NCI-H2171 (cell line): ENCODE measurements around the gene ULK1.
"Not testable (repeated sequence)": the region's sequence is repeated elsewhere in the genome, so short reads cannot be mapped to it uniquely, and the experiment has no call there.

Experiments used
- DNase-seq: peaks from one replicate; lab custom pipeline; 2025; lab: John Stamatoyannopoulos, UW

ULK1 gene

DNA sequence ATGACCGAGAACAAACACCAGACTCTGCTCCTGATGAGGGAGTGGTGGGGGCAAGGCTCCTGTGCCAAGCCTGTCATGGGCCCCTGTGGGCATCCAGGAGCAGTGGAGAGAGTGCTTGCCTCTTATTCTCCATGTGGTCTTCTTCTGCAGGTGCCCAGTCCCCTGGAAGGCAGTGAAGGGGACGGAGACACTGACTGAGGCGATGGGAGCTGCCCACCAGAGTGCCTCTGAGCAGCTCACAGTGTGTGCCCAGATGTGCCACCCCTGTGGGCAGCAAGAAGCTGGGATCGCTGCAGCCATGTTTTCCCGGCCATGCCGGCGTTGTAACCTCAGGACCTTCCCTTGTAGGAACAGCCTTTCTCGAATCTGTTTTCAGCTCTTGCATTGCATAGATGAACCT, 49.0 kb downstream of the ULK1 start:
- DNase-seq: no peak

DNA sequence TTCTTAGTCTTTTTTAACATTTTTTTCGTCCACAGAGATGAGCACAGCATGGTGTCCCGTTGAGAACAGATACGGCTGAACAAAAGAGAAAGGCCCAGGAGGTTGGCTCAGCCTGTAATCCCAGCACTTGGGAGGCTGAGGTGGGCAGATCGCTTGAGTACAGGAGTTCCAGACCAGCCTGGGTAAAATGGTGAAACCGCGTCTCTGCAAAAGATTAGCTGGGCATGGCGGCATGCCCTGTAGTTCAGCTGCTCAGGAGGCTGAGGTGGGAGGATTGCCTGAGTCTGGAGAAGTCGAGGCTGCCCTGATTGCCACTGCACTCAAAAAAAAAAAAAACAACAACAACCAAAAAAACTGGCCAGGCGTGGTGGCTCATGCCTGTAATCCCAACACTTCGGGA, 49.5 kb downstream of the ULK1 start:
- DNase-seq: no peak

DNA sequence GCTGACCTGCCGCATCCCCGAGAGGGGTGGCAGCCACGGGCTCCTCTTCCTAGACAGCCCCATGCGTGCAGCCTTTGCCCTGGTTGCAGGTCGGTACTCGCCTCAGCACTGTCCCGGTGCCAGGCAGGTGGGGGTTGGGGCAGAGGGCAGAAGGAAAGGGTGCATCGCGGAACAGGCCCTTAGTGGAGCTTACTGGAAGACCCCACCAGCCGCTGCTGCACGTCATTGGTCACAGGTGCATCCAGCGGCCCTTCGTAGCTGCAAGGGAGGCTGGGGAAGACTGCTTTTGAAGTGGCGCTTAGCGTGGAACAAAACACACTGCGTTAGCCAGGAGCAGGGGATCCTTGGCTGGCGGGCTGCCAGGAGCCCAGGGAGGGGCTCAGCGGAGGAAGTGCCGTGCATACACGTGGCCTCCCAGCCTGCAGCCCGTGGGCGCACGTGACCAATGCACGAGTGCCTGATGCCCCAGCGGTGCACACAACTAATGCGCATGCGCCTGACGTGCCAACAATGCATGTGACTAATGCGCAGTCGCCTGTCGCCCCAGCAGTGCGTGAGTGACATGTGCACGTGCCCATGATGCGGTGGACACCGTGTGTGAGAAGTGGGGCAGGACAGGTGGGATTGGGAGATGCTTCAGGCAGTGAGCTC, 50.3 kb downstream of the ULK1 start:
- no peak for DNase-seq

DNA sequence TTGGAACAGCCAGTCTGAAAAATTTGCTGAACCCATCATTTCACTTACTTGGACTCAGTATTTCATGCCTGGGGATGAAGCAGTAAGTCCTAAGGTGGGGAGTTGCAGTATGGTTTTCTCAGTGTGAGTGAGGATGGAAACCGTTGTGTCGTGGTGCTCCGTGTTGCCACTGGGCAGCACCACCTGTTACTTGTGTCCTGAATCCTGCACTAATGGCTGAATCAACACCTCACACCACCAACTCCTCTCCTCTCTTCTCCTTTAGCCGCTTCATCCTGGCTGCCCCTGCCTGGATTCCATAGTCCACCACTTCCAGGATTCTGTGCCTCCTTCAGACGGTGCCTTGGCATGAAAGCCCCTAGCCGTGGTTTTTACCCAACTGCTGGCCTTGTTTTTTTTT, 52.3 kb downstream of the ULK1 start:
- DNase-seq: no peak

DNA sequence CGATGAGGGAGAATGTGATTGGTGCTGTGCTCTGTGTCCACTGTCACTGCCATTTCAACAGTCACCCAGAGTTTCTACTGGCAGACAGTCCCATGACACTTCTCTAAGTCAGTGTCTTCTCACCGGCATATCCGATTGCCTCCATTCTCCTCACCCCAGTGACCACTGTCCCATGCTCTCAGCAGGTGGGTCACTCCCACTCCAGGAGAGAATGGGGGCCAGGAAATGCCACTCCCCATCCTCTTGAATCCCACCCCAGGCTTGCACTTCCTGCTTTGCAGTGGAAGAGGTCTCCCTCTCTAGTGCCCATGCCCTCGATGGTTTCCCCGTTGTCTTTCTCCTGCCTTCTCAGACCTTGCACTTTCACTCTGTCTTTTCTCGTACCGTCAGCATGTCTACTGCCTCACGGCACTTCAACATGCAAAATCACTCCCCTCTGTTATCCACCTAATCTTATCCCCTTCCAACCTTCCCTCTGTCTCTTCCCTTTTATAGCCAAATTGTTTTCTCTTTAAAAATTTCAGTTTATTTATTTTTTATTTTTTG, 53.1 kb downstream of the ULK1 start:
- DNase-seq: no peak

DNA sequence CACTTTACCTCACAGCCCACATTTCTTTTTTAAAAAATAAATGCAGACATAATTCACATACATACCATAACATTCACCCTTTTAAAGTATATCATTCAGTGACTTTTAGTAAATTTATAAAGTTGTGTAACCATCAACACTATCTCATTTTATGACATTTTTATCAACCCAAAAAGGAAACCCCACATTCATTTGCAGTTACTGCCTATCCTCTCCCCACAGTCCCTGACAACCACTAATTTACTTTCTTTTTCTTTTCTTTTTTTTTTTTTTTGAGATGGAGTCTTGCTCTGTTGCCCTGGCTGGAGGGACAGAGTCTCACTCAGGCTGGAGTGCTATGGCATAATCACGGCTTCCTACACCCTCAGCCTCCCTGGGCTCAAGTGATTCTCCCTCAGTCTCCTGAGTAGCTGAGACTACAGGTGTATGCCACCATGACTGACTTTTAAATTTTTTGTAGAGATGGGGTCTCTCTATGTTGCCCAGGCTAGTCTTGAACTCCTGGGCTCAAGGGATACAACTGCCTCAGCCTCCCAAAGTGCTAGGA, 53.8 kb downstream of the ULK1 start:
- DNase-seq: no peak

DNA sequence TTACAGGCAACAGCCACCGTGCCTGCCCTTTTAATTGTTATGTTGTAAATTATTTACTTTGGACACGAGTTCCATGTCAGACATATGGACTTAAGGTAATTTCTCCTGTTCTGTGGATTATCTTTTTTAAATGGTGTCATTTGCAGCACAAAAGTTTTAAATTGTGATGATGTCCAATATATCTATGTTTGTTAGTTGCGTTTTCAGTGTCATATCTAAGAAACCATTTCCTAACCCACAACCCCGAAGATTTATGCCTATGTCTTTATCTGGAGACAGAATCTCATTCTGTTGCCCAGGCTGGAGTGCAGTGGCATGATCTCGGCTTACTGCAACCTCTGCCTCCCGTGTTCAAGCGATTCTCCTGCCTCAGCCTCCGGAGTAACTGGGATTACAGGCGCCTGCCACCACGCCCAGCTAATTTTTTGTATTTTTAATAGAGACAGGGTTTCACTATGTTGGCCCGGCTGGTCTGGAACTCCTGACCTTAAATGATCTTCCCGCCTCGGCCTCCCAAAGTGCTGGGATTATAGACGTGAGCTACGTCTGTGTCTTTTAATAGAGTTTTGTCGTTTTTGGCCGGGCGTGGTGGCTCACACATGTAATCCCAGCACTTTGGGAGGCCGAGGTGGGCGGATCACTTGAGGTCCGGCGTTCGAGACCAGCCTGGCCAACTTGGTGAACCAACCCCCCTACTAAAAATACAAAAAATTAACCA, 54.5 kb downstream of the ULK1 start:
- DNase-seq: not testable (repeated sequence)

DNA sequence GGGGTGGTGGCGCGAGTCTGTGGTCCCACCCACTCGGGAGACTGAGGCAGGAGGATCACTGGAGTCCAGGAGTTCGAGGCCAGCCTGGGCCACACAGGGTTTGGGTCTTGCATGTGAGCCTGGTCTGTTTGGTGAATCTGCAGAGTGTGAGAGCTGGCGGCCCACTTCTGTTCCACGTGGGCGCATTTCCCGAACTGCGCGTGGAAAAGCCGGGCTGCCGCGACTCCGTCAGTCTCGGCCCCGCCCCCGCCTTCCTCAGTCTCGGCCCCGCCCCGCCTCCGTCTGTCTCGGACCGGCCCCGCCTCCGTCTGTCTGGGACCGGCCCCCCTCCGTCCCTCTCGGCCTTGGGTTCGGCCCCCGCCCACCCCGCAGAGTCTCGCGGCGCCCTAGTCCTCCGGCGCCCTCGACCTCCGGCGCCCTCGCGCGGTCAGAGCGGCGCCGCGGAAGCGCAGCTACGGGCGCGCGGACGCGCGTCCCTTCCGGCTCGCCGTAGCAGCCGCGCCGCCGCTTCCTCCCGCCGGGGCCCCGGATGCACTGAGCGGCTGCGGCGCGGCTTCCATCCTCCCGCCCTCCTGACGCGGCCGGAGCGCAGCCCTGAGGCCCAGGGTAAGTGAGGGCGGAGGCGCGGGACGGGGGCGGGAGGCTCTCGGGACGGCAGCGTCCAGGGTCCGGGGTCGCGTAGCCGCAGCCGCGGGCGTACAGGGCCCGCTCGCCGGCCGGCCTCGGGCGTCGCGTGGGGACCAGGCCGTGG, 55.2 kb downstream of the ULK1 start, which contains the start of gene EP400:
Gene EP400, plus strand, starts transcription at position 512 of the 751 bp plus-strand sequence. CDS start 10,678 bp downstream, outside the sequence.
- DNase-seq: peak; percentile 95

DNA sequence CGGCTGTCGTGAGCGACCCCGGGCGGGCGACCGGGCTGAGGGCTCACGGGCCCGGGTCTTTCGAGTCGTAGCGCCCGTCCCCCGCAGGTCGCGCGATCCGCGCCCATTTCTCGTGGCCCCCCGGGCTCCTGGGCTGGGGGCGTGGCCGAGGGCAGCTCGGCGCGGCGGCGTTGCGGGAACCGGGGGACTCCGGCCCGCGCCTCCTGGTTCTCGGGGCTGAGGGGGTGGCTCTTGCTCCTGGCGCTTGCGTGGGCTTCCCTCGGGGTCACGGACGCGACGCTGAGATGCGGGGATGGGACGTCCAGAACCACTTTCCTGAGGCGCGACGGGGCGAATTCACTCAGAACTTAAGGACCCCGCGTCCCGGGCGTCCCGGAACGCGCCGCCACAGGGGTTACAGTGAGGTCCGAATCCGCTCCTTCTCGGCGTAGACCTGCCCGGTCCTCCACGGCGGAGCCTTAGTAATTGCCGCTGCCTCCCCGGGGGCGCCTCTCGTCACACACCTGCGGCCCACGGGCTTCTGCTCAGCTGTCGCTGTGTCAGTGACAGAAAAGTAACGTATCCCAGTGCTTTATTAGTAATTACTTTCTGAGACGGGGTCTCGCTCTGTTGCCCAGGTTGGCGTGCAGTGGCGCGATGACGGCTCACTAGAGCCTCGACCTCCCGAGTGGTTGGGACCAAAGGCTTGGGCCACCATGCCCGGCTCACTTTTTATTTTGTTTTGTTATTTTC, 55.9 kb downstream of the ULK1 start:
- DNase-seq: peak; percentile 28

DNA sequence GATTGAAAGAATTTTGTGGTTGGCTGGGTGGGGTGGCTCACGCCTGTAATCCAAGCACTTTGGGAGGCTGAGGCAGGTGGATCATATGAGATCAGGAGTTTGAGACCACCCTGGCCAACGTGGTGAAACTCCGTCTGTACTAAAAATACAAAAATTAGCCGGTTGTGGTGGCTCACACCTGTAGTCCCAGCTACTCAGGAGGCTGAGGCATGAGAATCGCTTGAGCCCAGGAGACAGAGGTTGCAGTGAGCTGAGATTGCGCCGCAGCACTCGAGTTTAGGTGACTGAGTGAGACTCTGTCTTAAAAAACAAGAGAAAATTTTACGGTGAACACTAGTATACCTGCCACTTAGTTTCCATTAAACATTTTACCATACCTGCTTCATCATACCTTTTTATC, 59.4 kb downstream of the ULK1 start:
- not testable (repeated sequence) for DNase-seq

DNA sequence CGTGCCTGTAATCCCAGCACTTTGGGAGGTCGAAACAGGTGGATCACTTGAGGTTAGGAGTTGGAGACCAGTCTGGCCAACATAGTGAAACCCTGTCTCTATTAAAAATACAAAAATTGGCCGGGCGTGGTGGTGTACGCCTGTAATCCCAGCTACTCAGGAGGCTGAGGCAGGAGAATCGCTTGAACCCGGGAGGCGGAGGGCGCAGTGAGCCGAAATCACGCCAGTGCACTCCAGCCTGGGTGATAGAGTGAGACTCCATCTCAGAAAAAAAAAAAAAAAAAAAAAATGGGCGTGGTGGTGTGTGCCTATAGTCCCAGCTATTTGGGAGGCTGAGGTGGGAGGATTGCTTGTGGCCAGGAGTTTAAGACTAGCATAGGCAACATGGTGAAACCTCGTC, 60.0 kb downstream of the ULK1 start:
- not testable (repeated sequence) for DNase-seq

DNA sequence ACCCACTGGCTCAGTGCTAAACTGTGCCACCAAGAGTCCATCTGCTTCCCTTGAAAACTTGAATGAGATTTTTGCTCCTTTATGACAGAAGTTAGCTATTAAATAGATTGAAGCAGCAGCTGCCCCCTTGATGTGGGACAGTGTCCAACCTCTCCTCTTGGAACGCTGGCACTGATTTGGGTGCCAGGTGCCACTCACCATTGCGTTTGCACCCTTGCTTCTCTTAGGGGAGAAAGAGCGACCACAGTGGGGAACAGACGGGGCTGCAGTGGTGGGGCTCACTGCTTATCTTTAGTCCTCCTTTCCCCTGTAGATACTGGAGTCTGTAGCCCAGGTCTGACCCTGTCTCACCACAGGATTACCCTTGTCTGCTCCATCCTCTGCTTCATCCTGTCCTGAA, 64.7 kb downstream of the ULK1 start:
- no peak for DNase-seq

DNA sequence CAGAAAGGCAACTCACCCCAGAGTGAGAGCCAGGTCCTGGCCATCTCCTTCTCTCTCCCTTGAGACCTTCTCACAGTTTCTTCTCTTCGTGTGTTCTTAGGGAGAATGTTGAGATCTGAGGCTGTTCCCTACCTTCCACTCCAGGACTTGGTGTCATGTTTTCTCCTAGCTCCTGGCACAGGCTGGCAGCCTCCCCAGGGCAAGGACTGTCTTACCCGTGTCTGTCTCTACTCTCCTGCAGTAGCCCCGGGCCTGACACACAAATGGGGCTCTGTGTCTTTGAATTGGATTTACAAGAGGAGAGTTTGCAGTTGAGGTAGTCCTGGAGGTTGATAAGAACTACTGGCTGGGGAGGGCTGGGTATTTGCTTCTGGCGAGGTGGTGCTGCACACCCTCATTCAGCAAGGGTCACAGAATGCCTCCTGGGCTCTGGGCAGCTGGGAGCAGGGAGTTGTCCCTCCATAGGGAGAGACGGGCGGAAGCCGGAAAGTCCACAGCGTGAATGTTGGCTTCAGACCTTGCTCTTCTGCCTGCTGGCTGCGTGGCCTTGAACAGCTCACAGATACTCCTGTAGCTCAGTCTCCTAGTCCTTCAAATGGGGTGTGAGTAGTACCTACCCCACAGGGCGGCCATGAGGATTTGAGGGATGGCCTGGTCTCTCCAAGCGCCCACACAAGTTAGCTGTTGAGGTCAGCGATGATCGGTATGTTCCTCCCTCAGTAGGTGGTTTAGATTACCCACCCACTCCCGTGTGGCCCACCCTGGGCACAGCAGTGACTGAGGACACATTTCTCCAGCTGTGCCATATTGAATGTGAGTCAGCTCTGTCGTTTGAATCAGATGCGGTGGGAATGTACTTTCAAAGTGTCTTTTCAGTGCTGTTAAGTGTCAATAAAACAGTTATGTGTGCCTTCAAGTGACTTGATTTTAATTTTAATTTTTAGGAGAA, 65.5 kb downstream of the ULK1 start:
- DNase-seq: no peak

DNA sequence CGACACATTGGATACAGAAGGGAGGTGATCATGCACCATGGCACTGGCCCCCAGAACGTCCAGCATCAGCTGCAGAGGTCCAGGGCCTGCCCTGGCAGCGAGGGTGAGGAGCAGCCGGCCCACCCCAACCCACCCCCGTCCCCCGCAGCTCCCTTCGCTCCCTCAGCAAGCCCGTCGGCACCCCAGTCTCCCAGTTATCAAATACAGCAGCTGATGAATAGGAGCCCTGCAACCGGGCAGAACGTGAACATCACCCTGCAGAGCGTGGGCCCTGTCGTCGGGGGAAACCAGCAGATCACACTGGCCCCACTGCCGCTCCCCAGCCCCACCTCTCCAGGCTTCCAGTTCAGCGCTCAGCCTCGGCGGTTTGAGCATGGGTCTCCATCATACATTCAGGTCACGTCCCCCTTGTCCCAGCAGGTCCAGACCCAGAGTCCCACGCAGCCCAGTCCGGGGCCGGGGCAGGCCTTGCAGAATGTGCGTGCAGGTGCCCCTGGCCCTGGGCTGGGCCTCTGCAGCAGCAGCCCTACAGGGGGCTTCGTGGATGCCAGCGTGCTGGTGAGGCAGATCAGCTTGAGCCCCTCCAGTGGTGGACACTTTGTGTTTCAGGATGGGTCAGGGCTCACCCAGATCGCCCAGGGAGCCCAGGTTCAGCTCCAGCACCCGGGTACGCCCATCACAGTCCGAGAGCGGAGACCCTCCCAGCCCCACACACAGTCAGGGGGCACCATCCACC, 66.3 kb downstream of the ULK1 start:
- not testable (repeated sequence) for DNase-seq

DNA sequence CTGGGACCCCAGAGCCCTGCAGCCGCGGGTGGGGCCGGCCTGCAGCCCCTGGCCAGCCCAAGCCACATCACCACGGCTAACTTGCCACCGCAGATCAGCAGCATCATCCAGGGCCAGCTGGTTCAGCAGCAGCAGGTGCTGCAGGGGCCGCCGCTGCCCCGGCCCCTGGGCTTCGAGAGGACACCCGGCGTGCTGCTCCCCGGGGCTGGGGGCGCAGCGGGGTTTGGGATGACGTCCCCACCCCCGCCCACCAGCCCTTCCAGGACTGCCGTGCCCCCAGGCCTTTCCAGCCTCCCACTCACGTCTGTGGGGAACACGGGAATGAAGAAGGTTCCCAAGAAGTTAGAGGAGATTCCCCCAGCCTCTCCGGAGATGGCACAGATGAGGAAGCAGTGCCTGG, 66.9 kb downstream of the ULK1 start:
- not testable (repeated sequence) for DNase-seq

DNA sequence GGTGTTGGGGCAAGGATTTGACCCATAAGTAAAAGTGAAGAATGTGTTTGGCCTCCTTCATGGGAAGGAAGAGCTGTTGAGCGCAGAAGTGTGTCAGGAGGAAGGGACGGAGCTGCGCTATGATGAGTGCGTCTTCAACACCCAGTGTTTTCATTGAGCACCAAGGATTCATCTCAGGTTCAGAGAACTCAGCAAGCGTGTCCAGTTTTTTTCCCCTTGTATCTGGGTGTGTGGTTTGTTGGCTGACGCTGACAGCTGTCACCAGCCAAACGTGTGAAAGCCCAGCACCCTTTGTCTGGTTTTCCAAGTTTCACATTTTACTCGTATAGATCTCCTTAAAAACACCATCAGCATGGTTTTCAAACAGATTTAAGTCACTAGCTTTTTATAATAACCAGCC, 67.6 kb downstream of the ULK1 start:
- no peak for DNase-seq

DNA sequence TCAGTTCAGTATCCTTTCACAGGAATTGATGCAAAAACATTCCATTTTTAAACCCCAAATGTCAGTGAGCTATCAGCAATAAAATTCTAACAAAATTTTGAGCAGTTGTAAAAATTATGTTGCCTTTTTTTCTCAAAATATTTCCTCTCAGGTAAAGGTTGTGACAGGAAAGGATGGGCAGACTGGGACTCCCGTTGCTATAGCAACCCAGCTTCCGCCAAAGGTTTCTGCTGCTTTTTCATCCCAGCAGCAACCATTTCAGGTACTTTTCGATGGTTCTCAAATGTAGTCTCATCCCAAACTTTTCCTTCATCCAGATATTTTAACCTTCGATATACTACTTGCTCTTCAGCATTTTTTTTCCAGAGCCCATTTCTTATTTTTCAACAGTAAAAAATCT, 69.0 kb downstream of the ULK1 start:
- no peak for DNase-seq

DNA sequence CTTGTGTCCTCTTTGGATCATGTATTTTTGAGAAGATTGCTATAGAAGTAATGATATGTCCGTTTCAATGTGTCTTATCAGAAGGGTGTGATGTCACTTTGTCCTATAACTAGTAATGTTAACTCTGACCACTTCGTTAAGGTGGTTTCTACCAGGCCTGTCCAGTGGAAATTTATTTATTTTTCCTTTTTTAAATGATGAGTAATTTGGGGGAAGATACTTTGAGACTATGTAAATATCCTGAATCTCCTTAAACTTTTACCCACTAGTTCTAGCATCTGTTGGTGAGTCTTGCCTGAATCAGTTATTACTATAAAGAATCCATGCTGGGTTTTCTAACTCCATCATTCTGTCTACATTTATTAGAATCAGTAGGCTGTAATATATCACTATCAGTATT, 70.7 kb downstream of the ULK1 start:
- no peak for DNase-seq

DNA sequence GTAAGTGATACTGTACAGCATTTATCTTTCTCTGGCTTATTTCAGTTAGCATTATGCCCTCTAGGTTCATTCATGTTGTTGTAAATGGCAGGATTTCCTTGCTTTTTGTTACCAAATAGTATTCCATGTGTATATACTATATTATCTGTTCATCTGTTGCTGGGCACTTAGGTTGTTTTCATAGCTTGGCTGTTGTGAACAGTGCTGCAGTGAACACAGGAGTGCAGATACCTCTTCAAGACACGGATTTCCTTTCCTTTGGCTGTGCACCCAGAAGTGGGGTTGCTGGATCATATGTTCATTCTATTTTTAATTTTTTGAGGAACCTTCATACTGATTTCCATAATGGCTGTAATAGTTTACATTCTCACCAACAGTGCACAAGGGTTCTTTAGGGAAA, 76.8 kb downstream of the ULK1 start:
- DNase-seq: no peak
